OCI-LY7 (cell line): Measurements from ENCODE around the gene TTLL9.

Experiments
- EZH2phosphoT487 ChIP-seq: fragments of 200-600 bp; sonication (generic); IDR thresholded peaks from 2 replicates; pipeline ENCODE4 v1.6.1; 2018; ENCODE audit warnings: low read depth, borderline replicate concordance, mild to moderate bottlenecking, mixed run types, antibody characterized with exemption, low read length, moderate library complexity, mixed read lengths
- TF ChIP-seq, protein P1 (sequence below): fragments of 200-600 bp; sonication (generic); conservative IDR thresholded peaks from 2 replicates; pipeline ENCODE4 v1.5.1; 2014; ENCODE audit warnings: mild to moderate bottlenecking, antibody characterized with exemption, low read length, moderate library complexity, mixed read lengths

DNA sequence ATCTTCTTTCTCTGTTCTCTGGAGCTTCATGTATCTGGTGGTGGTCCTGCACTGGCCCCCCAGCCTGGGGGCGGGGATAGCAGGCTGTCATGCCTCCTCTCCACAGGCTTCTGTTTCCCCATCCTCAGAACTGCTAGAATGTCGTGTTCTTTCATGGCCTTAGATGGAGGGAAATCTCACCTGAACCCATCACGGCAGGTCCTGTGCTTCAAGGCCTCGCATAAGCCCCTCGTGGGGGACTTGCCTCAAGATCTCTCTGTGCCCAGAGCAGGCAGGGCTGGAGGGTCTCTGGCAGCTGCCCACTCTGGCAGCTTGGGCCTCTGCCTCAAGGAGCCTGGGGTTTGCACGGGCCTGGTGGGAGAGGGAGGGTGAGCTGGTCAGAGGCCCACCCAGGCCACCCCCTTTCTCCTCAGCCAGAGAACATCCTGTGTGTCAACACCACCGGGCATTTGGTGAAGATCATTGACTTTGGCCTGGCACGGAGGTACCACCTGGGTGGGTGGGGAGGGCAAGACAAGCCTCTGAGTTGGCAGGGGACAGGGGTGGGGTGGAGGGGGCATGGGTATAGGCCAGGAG, 39.9 kb upstream of the TTLL9 start:
- TF ChIP-seq, protein P1, sequence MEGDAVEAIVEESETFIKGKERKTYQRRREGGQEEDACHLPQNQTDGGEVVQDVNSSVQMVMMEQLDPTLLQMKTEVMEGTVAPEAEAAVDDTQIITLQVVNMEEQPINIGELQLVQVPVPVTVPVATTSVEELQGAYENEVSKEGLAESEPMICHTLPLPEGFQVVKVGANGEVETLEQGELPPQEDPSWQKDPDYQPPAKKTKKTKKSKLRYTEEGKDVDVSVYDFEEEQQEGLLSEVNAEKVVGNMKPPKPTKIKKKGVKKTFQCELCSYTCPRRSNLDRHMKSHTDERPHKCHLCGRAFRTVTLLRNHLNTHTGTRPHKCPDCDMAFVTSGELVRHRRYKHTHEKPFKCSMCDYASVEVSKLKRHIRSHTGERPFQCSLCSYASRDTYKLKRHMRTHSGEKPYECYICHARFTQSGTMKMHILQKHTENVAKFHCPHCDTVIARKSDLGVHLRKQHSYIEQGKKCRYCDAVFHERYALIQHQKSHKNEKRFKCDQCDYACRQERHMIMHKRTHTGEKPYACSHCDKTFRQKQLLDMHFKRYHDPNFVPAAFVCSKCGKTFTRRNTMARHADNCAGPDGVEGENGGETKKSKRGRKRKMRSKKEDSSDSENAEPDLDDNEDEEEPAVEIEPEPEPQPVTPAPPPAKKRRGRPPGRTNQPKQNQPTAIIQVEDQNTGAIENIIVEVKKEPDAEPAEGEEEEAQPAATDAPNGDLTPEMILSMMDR = no peak
- no peak for TF ChIP-seq EZH2phosphoT487
